Stimulated activated naive CD8-positive, alpha-beta T cell treated with anti-CD3 and anti-CD28 coated beads, Interleukin-15, amount 100 ng/mL, for 72 hours (primary cell): ENCODE measurements around the gene PRDM11.

Experiments used
- ATAC-seq: fragments of 150-1000 bp; cut with Tn5 transposase; 2 replicates; pipeline ENCODE4 v1.10.0; 2021; ENCODE audit warnings: mild to moderate bottlenecking, moderate library complexity
- DNase-seq, 2 donors: peaks; one replicate each; pipeline ENCODE4 v3.0.0; 2021 to 2022
- H3K27ac Mint-ChIP-seq, 2 donors: one replicate each; pipeline ENCODE4 v1.8.0; 2022; ENCODE audit warnings: mild to moderate bottlenecking in 2 of 2, mixed read lengths in 2 of 2, moderate library complexity in 2 of 2
- H3K27me3 Mint-ChIP-seq: one replicate; pipeline ENCODE4 v1.8.0; 2022; ENCODE audit warnings: mixed read lengths
- H3K4me1 Mint-ChIP-seq: one replicate; pipeline ENCODE4 v1.8.0; 2022; ENCODE audit warnings: mild to moderate bottlenecking, mixed read lengths
- H3K4me3 Mint-ChIP-seq, 2 donors: one replicate each; pipeline ENCODE4 v1.8.0; 2022; ENCODE audit warnings: mild to moderate bottlenecking in 2 of 2, mixed read lengths in 2 of 2, moderate library complexity in 1 of 2
- H3K9me3 Mint-ChIP-seq, 2 donors: one replicate each; pipeline ENCODE4 v1.8.0; 2022; ENCODE audit warnings: mixed read lengths in 2 of 2

Gene PRDM11

DNA sequence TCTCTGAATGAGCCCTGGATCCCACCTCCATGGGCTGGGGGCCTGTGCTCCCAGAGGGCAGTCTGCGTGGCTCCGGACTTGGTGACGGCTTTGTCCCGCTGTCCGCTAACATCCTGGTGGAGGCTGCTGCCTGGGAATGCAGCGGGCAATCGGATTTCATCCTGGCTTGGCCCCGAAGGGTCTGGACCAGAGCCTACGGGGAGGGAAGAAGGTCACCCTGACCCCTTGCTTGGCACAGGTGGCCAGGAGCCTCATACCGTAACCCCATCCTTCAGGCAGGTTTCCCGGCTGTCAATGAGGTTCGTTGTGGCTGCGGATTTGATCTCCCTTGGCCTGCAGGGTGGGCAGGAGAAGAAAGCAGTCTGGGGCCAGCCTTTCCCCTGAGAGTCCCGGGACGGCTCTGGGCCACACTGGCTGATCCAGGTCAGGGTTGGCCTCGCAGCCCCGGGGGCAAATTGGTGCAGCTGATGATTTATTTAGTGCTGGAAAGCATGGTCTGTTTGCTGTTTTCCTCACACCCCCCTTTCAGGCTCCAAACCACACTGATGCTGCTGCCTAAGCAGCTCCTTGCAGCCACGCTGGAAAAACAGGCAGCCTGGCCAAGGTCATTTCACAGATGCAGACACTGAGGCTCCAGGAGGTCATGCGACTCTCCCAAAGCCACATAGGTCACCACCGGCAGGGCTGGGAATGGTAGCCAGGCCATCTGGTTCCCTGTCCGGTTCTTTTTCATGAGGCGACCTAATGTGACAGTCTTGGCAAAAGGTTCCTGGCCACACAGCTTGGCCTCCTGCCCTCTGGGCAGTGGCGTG lies 15.0 kb downstream of the PRDM11 start:
- H3K27ac Mint-ChIP-seq, result no peak overlapping the region
- H3K4me1 Mint-ChIP-seq, result peaks cover 65% of the 10 kb centered on the region
- ATAC-seq, result no peak
- no peaks in the 10 kb centered on the region for H3K27me3 Mint-ChIP-seq
- H3K9me3 Mint-ChIP-seq, result no peaks in the 10 kb centered on the region
- H3K4me3 Mint-ChIP-seq, result no peak overlapping the region
- DNase-seq, result no peak

DNA sequence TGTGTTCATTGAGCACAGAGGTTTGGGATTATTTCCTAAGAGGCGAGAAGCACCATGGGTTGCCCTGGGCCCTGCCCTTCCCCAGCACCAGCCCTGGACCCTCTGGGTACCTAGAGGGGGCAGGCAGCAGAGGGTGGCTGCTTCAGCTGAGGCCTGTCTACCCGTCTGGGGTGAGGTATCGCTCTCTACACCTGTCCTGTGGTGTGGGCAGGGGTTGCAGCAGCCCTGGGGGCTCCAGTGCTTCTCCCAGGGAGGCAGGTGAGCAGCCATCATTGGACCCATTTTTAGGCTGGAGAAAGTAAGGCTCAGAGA lies 15.6 kb downstream of the PRDM11 start:
- Mint-ChIP-seq H3K4me1 (peaks cover 59% of the 10 kb centered on the region), H3K27ac (no peak overlapping the region), H3K4me3 (no peak overlapping the region), H3K27me3 (no peaks in the 10 kb centered on the region), H3K9me3 (no peaks in the 10 kb centered on the region)
- DNase-seq (no peak), ATAC-seq (no peak)

DNA sequence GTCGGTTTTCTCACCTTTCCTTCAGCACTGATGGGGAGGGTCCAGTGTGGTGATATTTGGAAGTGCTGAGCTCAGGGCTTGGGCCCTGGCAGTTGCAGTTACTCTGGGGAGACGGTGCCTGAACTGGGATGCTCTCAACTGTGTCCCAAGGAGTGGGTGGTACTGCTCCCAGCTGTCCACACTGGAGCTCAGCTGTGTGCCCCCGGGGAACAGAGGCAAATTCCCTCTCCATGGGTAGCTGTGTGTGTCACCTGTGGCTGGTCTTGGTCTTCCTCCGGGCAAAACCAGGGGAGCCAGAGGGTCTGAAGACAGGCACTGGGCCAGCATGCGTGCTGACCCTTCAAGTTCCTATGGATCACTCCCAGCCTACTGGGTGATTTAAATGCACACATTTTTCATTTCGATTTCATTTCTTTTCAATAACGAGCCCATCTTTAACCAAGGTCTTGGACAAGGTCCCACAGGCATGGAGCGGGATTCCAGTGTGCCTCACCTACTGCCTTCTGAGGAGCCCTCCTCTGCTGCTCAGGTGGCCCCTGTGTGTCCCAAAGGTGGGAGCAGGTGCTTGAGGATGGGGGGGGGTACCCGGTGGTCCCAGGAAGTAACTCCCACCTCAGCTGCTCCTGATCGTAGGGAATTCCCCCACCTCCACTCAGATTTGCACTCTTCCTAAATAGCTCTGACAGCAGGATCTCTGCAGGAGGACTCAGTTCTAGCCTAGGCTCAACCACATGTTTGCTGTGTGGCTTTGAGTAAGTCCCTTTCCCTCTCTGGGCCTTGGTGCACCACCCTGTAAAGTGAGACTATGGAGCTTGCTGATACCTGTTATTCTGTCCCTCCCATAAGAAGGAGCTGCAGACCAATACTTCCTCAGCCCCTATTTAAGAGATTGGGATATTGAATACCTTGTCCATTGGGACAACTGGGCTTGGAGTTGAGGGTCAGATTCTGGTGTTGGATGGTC lies 16.8 kb downstream of the PRDM11 start:
- Mint-ChIP-seq H3K27me3 (no peaks in the 10 kb centered on the region), H3K9me3 (no peaks in the 10 kb centered on the region), H3K27ac (peak overlapping the region in 1 of 2 donors; percentile 63), H3K4me1 (peaks cover 49% of the 10 kb centered on the region), H3K4me3 (no peak overlapping the region)
- no peak for DNase-seq
- no peak for ATAC-seq

DNA sequence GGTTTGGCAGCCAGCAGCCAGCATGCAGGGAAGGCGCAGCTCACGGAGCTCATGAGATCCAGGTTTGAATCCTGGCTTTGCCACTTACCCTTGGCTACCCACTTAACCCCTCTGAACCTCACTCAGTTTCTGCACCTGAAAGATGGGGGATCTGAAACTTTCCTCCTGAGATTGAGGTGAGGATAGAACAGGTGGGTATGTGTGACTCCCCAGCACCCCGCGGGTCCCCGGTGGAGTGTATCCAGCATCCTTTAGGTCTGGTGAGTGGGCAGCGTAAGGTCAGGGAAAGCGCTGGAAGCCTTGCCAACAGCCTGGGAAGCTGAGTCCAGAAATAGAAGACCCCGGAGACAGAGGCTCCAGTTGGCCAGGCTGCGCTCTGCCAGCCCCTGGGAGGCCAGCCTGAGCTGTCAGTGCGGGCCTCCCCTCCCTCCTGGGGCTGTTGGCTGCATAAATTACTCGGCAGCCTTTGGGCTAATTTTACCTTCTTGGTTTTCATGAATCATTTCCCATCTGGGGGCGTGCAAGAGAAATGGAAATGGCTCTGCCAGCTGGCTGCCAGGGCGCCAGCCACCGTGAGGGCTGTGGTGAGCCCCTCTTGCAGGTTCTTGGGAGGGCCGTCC lies 17.6 kb downstream of the PRDM11 start:
- DNase-seq (peak; percentile 24 to 34), ATAC-seq (peak; percentile 68)
- Mint-ChIP-seq H3K27me3 (no peaks in the 10 kb centered on the region), H3K4me1 (peaks cover 47% of the 10 kb centered on the region), H3K27ac (peak overlapping the region in 1 of 2 donors; percentile 33), H3K9me3 (no peaks in the 10 kb centered on the region), H3K4me3 (no peak overlapping the region)

DNA sequence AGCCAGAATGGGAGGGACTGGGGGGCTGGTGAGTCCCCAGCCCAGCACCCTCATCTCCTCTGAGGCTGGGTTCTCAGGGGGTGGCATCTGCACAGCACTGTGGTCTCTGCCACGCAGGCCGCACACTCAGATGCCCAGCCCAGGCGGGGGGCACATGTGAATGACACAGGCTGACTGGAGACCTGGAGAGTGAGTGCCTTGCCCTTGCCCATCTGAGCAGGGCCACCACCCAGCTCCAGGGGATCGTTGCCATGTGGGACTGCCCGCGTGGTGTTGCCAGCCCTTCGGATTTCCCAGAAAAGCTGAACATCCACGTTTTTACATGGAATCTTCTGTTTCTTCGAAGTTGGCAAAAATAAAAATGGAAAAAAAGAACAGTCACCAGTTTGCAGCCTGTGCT lies 18.9 kb downstream of the PRDM11 start:
- Mint-ChIP-seq H3K4me1 (peaks cover 53% of the 10 kb centered on the region), H3K9me3 (no peaks in the 10 kb centered on the region), H3K4me3 (no peak overlapping the region), H3K27ac (no peak overlapping the region), H3K27me3 (no peaks in the 10 kb centered on the region)
- DNase-seq, result no peak
- ATAC-seq, result no peak

DNA sequence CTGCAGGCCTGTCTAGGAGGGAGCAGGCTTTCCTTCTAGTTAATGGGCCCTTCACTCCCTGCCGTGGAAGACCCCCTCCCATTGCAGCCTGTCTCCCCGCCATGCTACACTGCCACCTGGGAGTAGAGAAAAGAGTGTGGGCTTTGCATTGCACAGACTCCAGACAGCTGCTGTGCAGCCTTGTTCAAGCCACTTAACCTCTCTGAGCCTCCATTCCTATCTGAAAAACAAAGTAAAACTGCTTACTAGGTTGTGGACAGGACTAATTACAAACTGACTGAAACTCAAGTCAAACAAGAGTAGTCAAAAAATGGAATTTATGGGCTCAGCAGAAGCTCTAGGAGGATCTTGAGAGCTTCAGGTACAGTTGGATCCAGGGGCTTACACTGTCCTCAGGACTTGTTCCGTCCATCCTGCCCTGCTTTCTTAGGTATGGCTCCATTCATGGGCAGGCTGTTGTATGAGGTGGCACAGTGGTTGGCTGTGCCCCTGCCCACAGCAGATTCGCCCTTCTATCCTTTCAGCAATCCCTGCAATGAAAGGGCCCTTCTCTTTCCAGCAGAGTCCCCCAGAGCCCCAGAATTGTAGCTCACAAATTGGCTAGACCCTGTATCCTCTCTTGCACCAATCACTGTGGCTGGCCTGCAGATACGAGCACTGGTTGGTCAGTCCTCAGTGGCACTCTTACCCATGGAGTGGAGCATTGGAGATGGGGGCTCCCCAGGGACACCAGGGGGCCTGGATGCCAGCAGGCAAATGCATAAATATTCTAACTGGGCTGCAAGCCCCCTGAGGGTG lies 19.6 kb downstream of the PRDM11 start:
- H3K9me3 Mint-ChIP-seq, result no peaks in the 10 kb centered on the region
- peaks cover 51% of the 10 kb centered on the region for H3K4me1 Mint-ChIP-seq
- H3K27me3 Mint-ChIP-seq, result no peaks in the 10 kb centered on the region
- no peak overlapping the region for H3K4me3 Mint-ChIP-seq
- DNase-seq (no peak), ATAC-seq (no peak)
- H3K27ac Mint-ChIP-seq, result no peak overlapping the region

DNA sequence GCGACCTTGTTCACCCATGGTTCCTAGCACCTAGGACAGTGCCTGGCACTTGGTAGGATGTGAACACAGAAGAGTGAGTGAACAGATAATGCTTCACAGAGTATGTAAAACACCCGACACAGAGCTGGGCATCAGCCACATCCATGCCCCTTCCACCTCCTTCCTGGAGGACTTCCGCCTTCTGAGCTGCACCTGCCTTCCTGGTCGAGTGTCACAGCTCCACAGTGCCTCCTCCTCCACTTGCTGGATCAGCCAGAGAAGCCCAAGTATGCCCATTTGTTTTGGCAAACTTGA lies 20.1 kb downstream of the PRDM11 start:
- Mint-ChIP-seq H3K27me3 (no peaks in the 10 kb centered on the region), H3K4me3 (no peak overlapping the region), H3K9me3 (no peaks in the 10 kb centered on the region), H3K27ac (no peak overlapping the region), H3K4me1 (peaks cover 51% of the 10 kb centered on the region)
- no peak for DNase-seq
- no peak for ATAC-seq

DNA sequence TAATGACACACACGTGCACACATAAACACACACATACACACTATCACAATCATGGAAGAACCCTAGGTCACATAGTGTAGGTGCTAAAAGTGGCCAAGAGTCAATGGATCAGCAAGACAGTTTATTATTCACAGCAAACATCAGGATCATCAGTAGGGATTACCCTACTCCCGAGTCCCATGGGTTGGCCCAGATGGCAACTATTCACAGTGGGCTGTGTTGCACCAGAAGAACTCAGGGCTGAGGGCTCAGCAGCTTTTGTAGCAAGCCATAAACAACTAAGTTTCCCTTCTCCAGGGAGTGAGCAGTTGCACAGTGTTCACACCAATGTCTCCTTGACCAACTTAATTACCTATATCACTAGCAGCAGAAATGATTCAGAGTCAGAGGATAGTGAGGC lies 20.8 kb downstream of the PRDM11 start:
- Mint-ChIP-seq H3K4me1 (peaks cover 51% of the 10 kb centered on the region), H3K4me3 (no peak overlapping the region), H3K27ac (no peak overlapping the region), H3K27me3 (no peaks in the 10 kb centered on the region), H3K9me3 (no peaks in the 10 kb centered on the region)
- ATAC-seq (no peak), DNase-seq (no peak)

DNA sequence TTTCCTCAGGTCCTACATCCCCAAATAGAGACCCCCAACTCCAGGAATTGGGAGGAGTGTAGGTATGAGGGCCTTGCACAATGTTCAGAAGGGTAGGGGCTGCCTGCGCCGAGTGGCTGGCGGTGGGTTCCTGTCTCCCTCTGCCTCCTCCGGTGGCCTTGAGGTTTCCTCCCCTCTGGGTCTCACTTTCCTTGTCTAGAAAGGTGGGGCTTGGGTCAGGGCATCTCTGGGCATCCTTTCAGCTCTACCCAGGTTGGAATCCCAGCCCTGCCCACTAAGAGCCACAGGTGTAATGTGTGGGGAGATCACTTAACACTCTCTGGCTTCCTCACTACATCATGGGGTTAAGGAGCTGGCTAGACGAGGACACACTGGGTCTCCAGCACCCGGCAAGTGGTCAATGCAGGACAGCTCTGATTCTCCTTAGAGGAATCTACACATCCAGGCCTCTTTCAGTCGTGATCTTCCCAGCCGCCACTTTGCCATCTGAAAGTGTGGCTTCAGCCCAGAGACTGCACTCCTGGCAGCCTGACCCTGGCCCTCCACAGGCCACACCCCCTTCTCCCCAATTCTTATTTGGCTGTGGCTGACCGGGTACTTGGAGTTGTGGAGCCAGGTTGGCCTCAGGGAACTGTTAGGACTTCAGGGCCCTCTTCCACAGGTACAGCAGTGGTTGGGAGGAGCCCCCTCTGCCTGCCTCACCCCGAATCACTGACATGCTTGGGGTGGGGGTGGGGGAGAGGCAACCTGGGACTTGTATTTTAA lies 22.1 kb downstream of the PRDM11 start:
- ATAC-seq, result no peak
- H3K4me3 Mint-ChIP-seq, result no peak overlapping the region
- H3K27ac Mint-ChIP-seq, result peak overlapping the region in 1 of 2 donors; percentile 38
- no peaks in the 10 kb centered on the region for H3K27me3 Mint-ChIP-seq
- no peak for DNase-seq
- no peaks in the 10 kb centered on the region for H3K9me3 Mint-ChIP-seq
- peaks cover 39% of the 10 kb centered on the region for H3K4me1 Mint-ChIP-seq

DNA sequence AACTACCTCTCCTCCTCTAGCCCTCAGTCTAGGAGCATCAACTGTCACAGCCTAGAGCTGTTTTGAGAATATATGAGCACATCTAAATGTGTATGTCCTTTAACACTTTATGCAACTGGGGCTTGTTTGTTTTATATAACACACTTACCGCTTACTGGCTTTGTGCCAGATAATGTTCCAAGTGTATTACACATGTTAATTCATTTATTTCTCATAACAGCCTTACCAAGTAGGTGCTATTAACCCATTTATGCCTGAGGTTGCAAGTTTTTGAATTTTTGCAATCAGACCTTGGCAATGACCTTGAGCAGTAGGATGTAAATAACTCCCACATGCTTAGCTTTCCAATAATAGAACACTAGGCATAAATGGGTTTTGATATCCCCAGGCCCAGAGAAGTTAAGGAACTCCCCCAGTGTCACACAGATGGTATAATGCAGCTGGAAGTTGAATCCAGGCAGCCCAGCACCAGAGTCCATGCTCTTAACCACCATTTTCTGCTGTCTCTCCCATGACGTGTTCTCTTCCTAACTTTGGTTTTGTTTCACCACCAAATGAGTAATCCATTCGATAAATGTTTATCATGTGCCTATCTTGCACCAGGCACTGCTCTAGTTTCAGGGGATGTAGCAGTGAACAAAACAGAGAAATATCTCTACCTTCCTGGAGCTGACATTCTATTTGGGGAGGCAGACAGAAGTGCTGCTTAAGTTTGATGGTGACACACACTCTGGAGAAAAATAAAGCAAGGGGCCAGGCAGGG lies 23.1 kb downstream of the PRDM11 start:
- no peak overlapping the region for H3K4me3 Mint-ChIP-seq
- no peak for DNase-seq
- H3K9me3 Mint-ChIP-seq, result no peaks in the 10 kb centered on the region
- no peaks in the 10 kb centered on the region for H3K27me3 Mint-ChIP-seq
- no peak overlapping the region for H3K27ac Mint-ChIP-seq
- peak; percentile 39 for ATAC-seq
- peaks cover 29% of the 10 kb centered on the region for H3K4me1 Mint-ChIP-seq

DNA sequence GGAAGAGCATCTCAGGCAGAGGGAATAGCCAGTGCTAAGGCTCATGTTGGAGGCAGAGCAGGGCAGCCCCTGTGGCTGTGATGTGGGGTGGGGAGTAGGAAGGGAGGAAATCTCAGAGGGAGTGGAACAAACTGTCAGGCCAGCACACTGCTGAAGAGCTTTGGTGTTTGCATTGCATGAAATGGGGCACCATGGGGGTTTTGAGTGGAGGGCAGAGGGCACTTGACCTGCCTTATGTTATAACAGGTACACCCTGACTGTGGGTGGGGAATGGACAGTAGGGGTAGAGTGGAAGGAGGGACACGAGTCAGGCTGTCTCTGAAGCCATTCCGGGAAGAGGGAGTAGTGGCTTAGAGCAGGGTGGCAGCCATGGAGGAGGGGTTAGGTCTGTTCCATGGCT lies 24.0 kb downstream of the PRDM11 start:
- Mint-ChIP-seq H3K27me3 (no peaks in the 10 kb centered on the region), H3K27ac (peak overlapping the region in 1 of 2 donors; percentile 27), H3K4me3 (no peak overlapping the region), H3K9me3 (no peaks in the 10 kb centered on the region), H3K4me1 (peaks cover 20% of the 10 kb centered on the region)
- DNase-seq (no peak), ATAC-seq (no peak)

DNA sequence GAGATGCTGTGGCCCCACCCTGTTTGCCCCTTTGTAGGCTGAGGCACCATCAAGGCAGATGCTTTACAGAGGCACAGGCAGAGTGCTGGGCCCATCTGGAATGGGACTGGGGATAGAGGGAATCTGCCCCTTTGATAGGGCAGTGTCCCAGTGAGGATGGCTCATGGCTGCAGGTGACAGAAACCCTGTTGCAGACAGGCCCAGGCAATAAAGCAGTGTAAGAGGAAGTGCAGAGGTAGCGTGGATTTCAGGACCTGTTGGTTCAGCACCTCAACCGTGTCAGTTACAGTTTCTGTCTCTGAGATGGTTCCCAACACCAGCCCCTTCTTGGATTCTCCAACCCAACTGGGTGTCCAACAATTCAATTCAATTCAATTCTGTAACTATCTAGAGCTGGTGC lies 25.1 kb downstream of the PRDM11 start:
- Mint-ChIP-seq H3K4me3 (no peak overlapping the region), H3K9me3 (no peaks in the 10 kb centered on the region), H3K27me3 (no peaks in the 10 kb centered on the region), H3K4me1 (peaks cover 20% of the 10 kb centered on the region), H3K27ac (no peak overlapping the region)
- ATAC-seq (no peak), DNase-seq (no peak)

DNA sequence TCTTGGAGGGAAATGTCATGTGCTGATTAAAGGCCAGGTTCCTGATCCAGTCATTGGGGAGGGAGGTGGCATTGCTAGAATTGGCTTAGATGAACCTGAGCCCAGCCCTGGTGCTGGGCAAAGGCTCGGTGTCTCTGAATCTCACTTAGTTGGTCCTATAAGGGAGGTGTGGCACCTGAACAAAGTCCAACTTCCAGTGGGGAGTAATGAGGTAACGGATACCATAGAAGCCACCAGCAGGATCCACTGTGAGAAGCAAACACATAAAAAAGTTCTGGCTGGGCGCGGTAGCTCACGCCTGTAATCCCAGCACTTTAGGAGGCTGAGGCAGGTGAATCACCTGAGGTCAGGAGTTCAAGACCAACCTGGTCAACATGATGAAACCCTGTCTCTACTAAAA lies 26.6 kb downstream of the PRDM11 start:
- H3K4me3 Mint-ChIP-seq, result no peak overlapping the region
- H3K9me3 Mint-ChIP-seq, result no peaks in the 10 kb centered on the region
- H3K27ac Mint-ChIP-seq, result no peak overlapping the region
- H3K27me3 Mint-ChIP-seq, result peaks cover 7% of the 10 kb centered on the region
- ATAC-seq (no peak), DNase-seq (no peak)
- peaks cover 20% of the 10 kb centered on the region for H3K4me1 Mint-ChIP-seq

DNA sequence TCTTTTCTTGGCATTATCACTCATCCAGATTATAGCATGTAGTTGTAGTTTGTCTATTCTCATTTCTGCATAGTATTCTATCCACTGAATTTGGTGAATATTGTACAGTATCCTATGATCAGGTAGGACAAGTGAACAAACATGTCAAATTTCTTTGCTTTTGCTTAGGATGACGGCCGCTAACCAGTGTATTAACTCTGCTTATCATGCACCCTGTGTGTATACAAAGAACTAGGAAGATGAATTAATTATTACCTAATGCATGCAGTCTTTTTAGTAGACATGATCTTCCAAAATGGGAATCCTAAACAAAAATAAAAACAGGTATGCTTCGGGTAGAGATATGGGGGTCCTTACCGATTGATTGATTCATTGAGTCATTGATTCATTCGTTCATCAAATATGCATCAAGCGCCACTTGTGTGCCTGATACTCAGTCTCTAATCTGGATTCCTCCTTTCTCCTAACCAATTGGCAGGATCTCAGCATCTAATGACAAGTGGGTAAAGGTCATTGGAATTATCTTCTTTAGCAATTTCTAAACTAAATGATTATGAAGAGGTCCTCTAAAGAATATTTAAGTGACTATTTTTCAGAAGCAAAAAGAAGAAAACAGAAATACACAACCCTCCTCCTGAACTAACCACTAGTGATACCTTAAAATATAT lies 27.9 kb downstream of the PRDM11 start:
- Mint-ChIP-seq H3K27ac (no peak overlapping the region), H3K27me3 (peaks cover 17% of the 10 kb centered on the region), H3K9me3 (no peaks in the 10 kb centered on the region), H3K4me1 (peaks cover 20% of the 10 kb centered on the region), H3K4me3 (no peak overlapping the region)
- no peak for ATAC-seq
- DNase-seq, result no peak
